Mesothelial cell of epicardium (in vitro differentiated cells): ENCODE results near the gene TSC22D3. TPM values are rescaled to one million over a fixed set of nuclear protein-coding genes. Genes with fewer than 3 reads are reported as not detected.

Source experiments
- DNase-seq, 2 experiments: peaks; one replicate each; pipeline ENCODE4 v3.0.0; 2021; ENCODE audit warnings: low spot score in 2 of 2; ENCODE audit not compliant: unreplicated experiment in 2 of 2
- H3K27ac Mint-ChIP-seq: 2 replicates; pipeline ENCODE4 v1.8.0; 2021; ENCODE audit warnings: mixed read lengths
- H3K27me3 Mint-ChIP-seq: 2 replicates; pipeline ENCODE4 v1.8.0; 2021; ENCODE audit warnings: low read depth, mixed read lengths
- H3K36me3 Mint-ChIP-seq: 2 replicates; pipeline ENCODE4 v1.8.0; 2021; ENCODE audit warnings: mixed read lengths
- H3K4me1 Mint-ChIP-seq: 2 replicates; pipeline ENCODE4 v1.8.0; 2021; ENCODE audit warnings: mixed read lengths
- H3K4me3 Mint-ChIP-seq: 2 replicates; pipeline ENCODE4 v1.8.0; 2021; ENCODE audit warnings: mild to moderate bottlenecking, moderate library complexity, mixed read lengths
- H3K9me3 Mint-ChIP-seq: 2 replicates; pipeline ENCODE4 v1.8.0; 2021; ENCODE audit warnings: mixed read lengths
- total RNA-seq: library from RNA; stranded (reverse); gene quantifications from 3 replicates; pipeline ENCODE4 v1.2.1, GENCODE V29; 2021
- TF ChIP-seq, protein P1 (sequence below): fragments of 200-600 bp; sonication (generic); IDR thresholded peaks from one replicate; pipeline ENCODE4 v1.5.0; 2021; ENCODE audit warnings: antibody characterized with exemption; ENCODE audit not compliant: unreplicated experiment

The TSC22D3 gene
- total RNA-seq, 1 donor from 2014 or later = 34.4 TPM

GRCh38 chrX:107716816-107717700 lies 58.5 kb downstream of the TSC22D3 start:
- DNase-seq = peak in 1 of 2 experiments; percentile 48
- Mint-ChIP-seq H3K36me3 (peaks cover 3% of the 10 kb centered on the region), H3K27ac (peak overlapping the region; percentile 30), H3K27me3 (peaks cover 1% of the 10 kb centered on the region), H3K4me3 (peak overlapping the region; percentile 84), H3K4me1 (peaks cover 7% of the 10 kb centered on the region), H3K9me3 (peaks cover 4% of the 10 kb centered on the region)
- TF ChIP-seq, protein P1, sequence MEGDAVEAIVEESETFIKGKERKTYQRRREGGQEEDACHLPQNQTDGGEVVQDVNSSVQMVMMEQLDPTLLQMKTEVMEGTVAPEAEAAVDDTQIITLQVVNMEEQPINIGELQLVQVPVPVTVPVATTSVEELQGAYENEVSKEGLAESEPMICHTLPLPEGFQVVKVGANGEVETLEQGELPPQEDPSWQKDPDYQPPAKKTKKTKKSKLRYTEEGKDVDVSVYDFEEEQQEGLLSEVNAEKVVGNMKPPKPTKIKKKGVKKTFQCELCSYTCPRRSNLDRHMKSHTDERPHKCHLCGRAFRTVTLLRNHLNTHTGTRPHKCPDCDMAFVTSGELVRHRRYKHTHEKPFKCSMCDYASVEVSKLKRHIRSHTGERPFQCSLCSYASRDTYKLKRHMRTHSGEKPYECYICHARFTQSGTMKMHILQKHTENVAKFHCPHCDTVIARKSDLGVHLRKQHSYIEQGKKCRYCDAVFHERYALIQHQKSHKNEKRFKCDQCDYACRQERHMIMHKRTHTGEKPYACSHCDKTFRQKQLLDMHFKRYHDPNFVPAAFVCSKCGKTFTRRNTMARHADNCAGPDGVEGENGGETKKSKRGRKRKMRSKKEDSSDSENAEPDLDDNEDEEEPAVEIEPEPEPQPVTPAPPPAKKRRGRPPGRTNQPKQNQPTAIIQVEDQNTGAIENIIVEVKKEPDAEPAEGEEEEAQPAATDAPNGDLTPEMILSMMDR = no peak

DNA sequence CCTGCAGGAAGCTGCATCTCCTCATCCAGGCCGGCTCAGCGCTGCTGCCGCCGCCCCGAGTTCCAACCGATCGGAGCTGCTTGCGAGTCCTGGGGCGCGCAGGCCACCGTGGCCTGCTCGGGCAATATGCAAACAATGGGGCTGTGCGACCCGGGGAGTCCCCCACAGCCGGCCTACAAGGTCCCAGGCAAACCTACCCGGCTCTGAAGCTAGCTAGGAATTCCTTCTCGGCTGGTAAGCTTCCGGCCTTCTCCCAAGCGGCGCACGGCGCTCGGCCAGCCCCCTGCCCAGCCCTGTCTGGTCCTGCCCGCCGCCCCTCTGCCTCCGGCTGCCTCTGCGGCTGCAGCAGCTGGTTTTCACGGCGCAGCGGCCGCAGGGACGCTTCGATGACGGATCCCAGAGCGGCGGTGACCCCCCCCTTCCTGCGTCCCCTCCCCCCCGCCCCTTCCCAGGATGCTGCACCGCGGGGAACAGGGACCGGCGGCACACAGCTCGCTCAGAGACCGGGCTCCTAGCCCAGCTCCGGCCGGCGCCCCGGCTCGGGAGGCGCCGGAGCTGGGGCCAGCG lies 59.4 kb downstream of the TSC22D3 start:
- TF ChIP-seq, protein P1 = no peak
- peaks cover 4% of the 10 kb centered on the region for H3K9me3 Mint-ChIP-seq
- peak overlapping the region; percentile 84 for H3K4me3 Mint-ChIP-seq
- H3K27ac Mint-ChIP-seq = peak overlapping the region; percentile 78
- H3K27me3 Mint-ChIP-seq = no peaks in the 10 kb centered on the region
- peaks cover 10% of the 10 kb centered on the region for H3K4me1 Mint-ChIP-seq
- H3K36me3 Mint-ChIP-seq = peaks cover 3% of the 10 kb centered on the region
- peak in 1 of 2 experiments; percentile 52 for DNase-seq

GRCh38 chrX:107715331-107716117 lies 60.1 kb downstream of the TSC22D3 start:
- DNase-seq = no peak
- H3K36me3 Mint-ChIP-seq = peaks cover 3% of the 10 kb centered on the region
- peak overlapping the region; percentile 84 for H3K4me3 Mint-ChIP-seq
- peak overlapping the region; percentile 78 for H3K27ac Mint-ChIP-seq
- H3K27me3 Mint-ChIP-seq = no peaks in the 10 kb centered on the region
- H3K9me3 Mint-ChIP-seq = peaks cover 4% of the 10 kb centered on the region
- TF ChIP-seq, protein P1 = no peak
- peaks cover 17% of the 10 kb centered on the region for H3K4me1 Mint-ChIP-seq

GRCh38 chrX:107714206-107714891 lies 61.2 kb downstream of the TSC22D3 start:
- Mint-ChIP-seq H3K27ac (no peak overlapping the region), H3K4me1 (peaks cover 20% of the 10 kb centered on the region), H3K4me3 (no peak overlapping the region), H3K27me3 (no peaks in the 10 kb centered on the region), H3K36me3 (peaks cover 3% of the 10 kb centered on the region), H3K9me3 (peaks cover 7% of the 10 kb centered on the region)
- DNase-seq = no peak
- TF ChIP-seq, protein P1 = no peak

DNA sequence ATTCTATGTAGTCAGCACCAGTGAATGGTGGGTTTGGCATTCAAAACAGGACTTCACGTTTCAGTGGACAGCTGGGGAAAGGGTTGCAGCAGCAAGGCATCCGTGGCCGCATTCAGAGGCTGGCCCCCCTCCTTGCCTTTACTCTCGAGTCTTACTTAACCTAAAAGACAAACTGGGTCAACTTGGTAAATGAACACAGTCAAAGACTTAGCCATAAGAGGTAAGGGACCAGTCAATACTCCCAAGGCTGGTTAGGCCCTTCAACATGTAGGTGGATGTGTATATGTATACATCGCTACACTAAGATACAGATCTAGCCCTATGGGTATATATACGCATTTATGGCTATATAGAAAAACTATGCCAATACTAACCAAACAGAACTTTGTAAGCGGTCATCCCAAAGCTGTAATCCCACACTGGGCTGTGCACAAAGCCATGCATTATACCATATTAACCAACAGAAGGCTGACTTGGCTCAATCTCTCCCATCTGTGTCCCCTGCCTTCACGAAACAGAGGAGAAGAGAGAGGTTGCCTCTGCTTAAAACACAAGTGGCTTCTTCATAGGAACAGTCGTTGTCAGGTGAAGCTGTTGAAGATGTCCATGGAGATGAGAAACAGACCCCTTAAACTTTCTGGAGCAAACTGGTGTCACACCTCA lies 61.9 kb downstream of the TSC22D3 start:
- H3K27me3 Mint-ChIP-seq = no peaks in the 10 kb centered on the region
- peaks cover 13% of the 10 kb centered on the region for H3K9me3 Mint-ChIP-seq
- no peak overlapping the region for H3K27ac Mint-ChIP-seq
- peaks cover 26% of the 10 kb centered on the region for H3K4me1 Mint-ChIP-seq
- peaks cover 3% of the 10 kb centered on the region for H3K36me3 Mint-ChIP-seq
- TF ChIP-seq, protein P1 = no peak
- H3K4me3 Mint-ChIP-seq = no peak overlapping the region
- no peak for DNase-seq
